ENCODE data around the gene ISCA2.

The ISCA2 gene

GRCh38 chr14:74542056-74542685 lies 48.6 kb downstream of the ISCA2 start:
- no peak for DNase-seq
- Histone ChIP-seq H3K4me3 (ENCODE audit: low read length) (no peak overlapping the region), H3K9ac (ENCODE audit: low read length) (no peak overlapping the region), H3K4me2 (ENCODE audit: low read depth, low read length) (no peak overlapping the region), H4K20me1 (ENCODE audit: insufficient read depth, low read length) (no peaks in the 10 kb centered on the region), H3K27ac (ENCODE audit: low read length) (no peak overlapping the region), H3K79me2 (ENCODE audit: low read length) (no peaks in the 10 kb centered on the region), H3F3A (ENCODE audit: insufficient read depth, low read length) (no peaks in the 10 kb centered on the region), H3K9me2 (replicated peaks; ENCODE audit: insufficient read depth, low read length) (no peaks in the 10 kb centered on the region), H3K9me3 (replicated peaks; ENCODE audit: insufficient read depth, low read length) (no peaks in the 10 kb centered on the region), H3K4me1 (ENCODE audit: low read length) (no peaks in the 10 kb centered on the region), H3K27me3 (replicated peaks; ENCODE audit: insufficient read depth, low read length) (0 out of 2 replicates have a peak, but pooled peaks cover 4% of the 10 kb centered on the region), H3K36me3 (replicated peaks; ENCODE audit: insufficient read depth, low read length) (no peaks in the 10 kb centered on the region), H2AFZ (ENCODE audit: low read length) (no peak overlapping the region)
- TF ChIP-seq CTCF (IDR thresholded peaks at IDR 0.05; ENCODE audit: low read length) (no peak), EZH2phosphoT487 (IDR thresholded peaks at IDR 0.05; ENCODE audit: low read length) (no peak), EZH2 (optimal IDR thresholded peaks at IDR 0.05; ENCODE audit: low read depth, low read length) (no peak)

- H3F3A ChIP-seq (ENCODE audit: insufficient read depth, low read length): no peaks in the 10 kb centered on the region
- H3K9me3 ChIP-seq (replicated peaks; ENCODE audit: insufficient read depth, low read length): no peaks in the 10 kb centered on the region
- H4K20me1 ChIP-seq (ENCODE audit: insufficient read depth, low read length): no peaks in the 10 kb centered on the region
- no peak overlapping the region for H3K27ac ChIP-seq (ENCODE audit: low read length)
- no peak overlapping the region for H3K4me3 ChIP-seq (ENCODE audit: low read length)
- 0 out of 2 replicates have a peak, but pooled peaks cover 4% of the 10 kb centered on the region for H3K27me3 ChIP-seq (replicated peaks; ENCODE audit: insufficient read depth, low read length)
- DNase-seq: no peak
- H3K36me3 ChIP-seq (replicated peaks; ENCODE audit: insufficient read depth, low read length): no peaks in the 10 kb centered on the region
- no peak overlapping the region for H2AFZ ChIP-seq (ENCODE audit: low read length)
- no peak overlapping the region for H3K9ac ChIP-seq (ENCODE audit: low read length)
- H3K4me2 ChIP-seq (ENCODE audit: low read depth, low read length): no peak overlapping the region
- no peaks in the 10 kb centered on the region for H3K79me2 ChIP-seq (ENCODE audit: low read length)
- H3K4me1 ChIP-seq (ENCODE audit: low read length): no peaks in the 10 kb centered on the region
- TF ChIP-seq EZH2 (optimal IDR thresholded peaks at IDR 0.05; ENCODE audit: low read depth, low read length) (no peak), CTCF (IDR thresholded peaks at IDR 0.05; ENCODE audit: low read length) (no peak), EZH2phosphoT487 (IDR thresholded peaks at IDR 0.05; ENCODE audit: low read length) (no peak)
- H3K9me2 ChIP-seq (replicated peaks; ENCODE audit: insufficient read depth, low read length): no peaks in the 10 kb centered on the region
Measured at GRCh38 chr14:74543771-74544438, 50.3 kb downstream of the ISCA2 start.

GRCh38 chr14:74545386-74545785 lies 51.8 kb downstream of the ISCA2 start:
- Histone ChIP-seq H3K4me1 (ENCODE audit: low read length) (no peaks in the 10 kb centered on the region), H3K36me3 (replicated peaks; ENCODE audit: insufficient read depth, low read length) (no peaks in the 10 kb centered on the region), H3K27me3 (replicated peaks; ENCODE audit: insufficient read depth, low read length) (0 out of 2 replicates have a peak, but pooled peaks cover 4% of the 10 kb centered on the region), H2AFZ (ENCODE audit: low read length) (no peak overlapping the region), H3K9me3 (replicated peaks; ENCODE audit: insufficient read depth, low read length) (no peaks in the 10 kb centered on the region), H3K4me3 (ENCODE audit: low read length) (no peak overlapping the region), H3K27ac (ENCODE audit: low read length) (no peak overlapping the region), H4K20me1 (ENCODE audit: insufficient read depth, low read length) (no peaks in the 10 kb centered on the region), H3K4me2 (ENCODE audit: low read depth, low read length) (no peak overlapping the region), H3K9me2 (replicated peaks; ENCODE audit: insufficient read depth, low read length) (no peaks in the 10 kb centered on the region), H3K79me2 (ENCODE audit: low read length) (no peaks in the 10 kb centered on the region), H3K9ac (ENCODE audit: low read length) (no peak overlapping the region), H3F3A (ENCODE audit: insufficient read depth, low read length) (no peaks in the 10 kb centered on the region)
- no peak for DNase-seq
- TF ChIP-seq EZH2phosphoT487 (IDR thresholded peaks at IDR 0.05; ENCODE audit: low read length) (no peak), CTCF (IDR thresholded peaks at IDR 0.05; ENCODE audit: low read length) (no peak), EZH2 (optimal IDR thresholded peaks at IDR 0.05; ENCODE audit: low read depth, low read length) (no peak)
